ENCODE results near the gene FCN2.

FCN2 gene

GRCh38 chr9:134902936-134903335 is 22.3 kb downstream of the FCN2 start:
- Histone ChIP-seq H3K79me2 (ENCODE audit: insufficient read depth, low read length) (no peaks in the 10 kb centered on the region), H3K27ac (ENCODE audit: low read depth, low read length, poor library complexity, severe bottlenecking) (no peak overlapping the region), H3K27me3 (ENCODE audit: insufficient read depth, low read length) (peaks cover 21% of the 10 kb centered on the region; the same call in 1 of the 2 replicates), H3K9me3 (ENCODE audit: low read length) (peaks cover 27% of the 10 kb centered on the region), H3K9me2 (ENCODE audit: low read depth, low read length) (no peaks in the 10 kb centered on the region), H3K4me2 (ENCODE audit: low read length) (no peak overlapping the region), H3K36me3 (ENCODE audit: insufficient read depth, low read length) (no peaks in the 10 kb centered on the region; the same call in 1 of the 2 replicates), H3K9ac (ENCODE audit: low read length) (no peak overlapping the region), H3K4me1 (ENCODE audit: insufficient read depth, low read length, severe bottlenecking) (peaks cover 3% of the 10 kb centered on the region), H3K4me3 (ENCODE audit: low read depth, low read length, poor library complexity, severe bottlenecking) (no peak overlapping the region), H4K20me1 (ENCODE audit: insufficient read depth, low read length) (no peaks in the 10 kb centered on the region), H2AFZ (ENCODE audit: low read length) (no peak overlapping the region), H3F3A (ENCODE audit: insufficient read depth, low read length) (no peaks in the 10 kb centered on the region)
- no peak for TF ChIP-seq CTCF (IDR thresholded peaks at IDR 0.05; ENCODE audit: low read length)

- H3K4me3 ChIP-seq (ENCODE audit: low read depth, low read length, poor library complexity, severe bottlenecking): no peak overlapping the region
- no peaks in the 10 kb centered on the region for H3K9me2 ChIP-seq (ENCODE audit: low read depth, low read length)
- peaks cover 17% of the 10 kb centered on the region for H3K4me1 ChIP-seq (ENCODE audit: insufficient read depth, low read length, severe bottlenecking)
- H3K4me2 ChIP-seq (ENCODE audit: low read length): no peak overlapping the region
- no peaks in the 10 kb centered on the region for H3F3A ChIP-seq (ENCODE audit: insufficient read depth, low read length)
- peaks cover 5% of the 10 kb centered on the region; the same call in 1 of the 2 replicates for H3K27me3 ChIP-seq (ENCODE audit: insufficient read depth, low read length)
- H3K27ac ChIP-seq (ENCODE audit: low read depth, low read length, poor library complexity, severe bottlenecking): no peak overlapping the region
- no peaks in the 10 kb centered on the region; the same call in 1 of the 2 replicates for H3K36me3 ChIP-seq (ENCODE audit: insufficient read depth, low read length)
- no peaks in the 10 kb centered on the region for H3K79me2 ChIP-seq (ENCODE audit: insufficient read depth, low read length)
- no peak overlapping the region for H3K9ac ChIP-seq (ENCODE audit: low read length)
- H4K20me1 ChIP-seq (ENCODE audit: insufficient read depth, low read length): no peaks in the 10 kb centered on the region
- TF ChIP-seq EZH2 (IDR thresholded peaks at IDR 0.05; ENCODE audit: borderline replicate concordance, low read length) (no peak), CTCF (IDR thresholded peaks at IDR 0.05; ENCODE audit: low read length) (no peak)
- H3K9me3 ChIP-seq (ENCODE audit: low read length): peaks cover 3% of the 10 kb centered on the region; the same call in 1 of the 2 replicates
- no peak overlapping the region for H2AFZ ChIP-seq (ENCODE audit: low read length)
These were observed 28.1 kb downstream of the FCN2 start for GRCh38 chr9:134908524-134909309.

GRCh38 chr9:134909511-134910481 is 29.2 kb downstream of the FCN2 start:
- Histone ChIP-seq H3K9me2 (ENCODE audit: low read depth, low read length) (no peaks in the 10 kb centered on the region), H3K79me2 (ENCODE audit: insufficient read depth, low read length) (no peaks in the 10 kb centered on the region), H3K9me3 (ENCODE audit: low read length) (no peaks in the 10 kb centered on the region), H3K36me3 (ENCODE audit: insufficient read depth, low read length) (no peaks in the 10 kb centered on the region; the same call in 1 of the 2 replicates), H3K27me3 (ENCODE audit: insufficient read depth, low read length) (peaks cover 5% of the 10 kb centered on the region), H3K4me3 (ENCODE audit: low read depth, low read length, poor library complexity, severe bottlenecking) (no peak overlapping the region), H3F3A (ENCODE audit: insufficient read depth, low read length) (no peaks in the 10 kb centered on the region), H3K9ac (ENCODE audit: low read length) (no peak overlapping the region), H3K4me2 (ENCODE audit: low read length) (no peak overlapping the region; the same call in 1 of the 2 replicates), H4K20me1 (ENCODE audit: insufficient read depth, low read length) (no peaks in the 10 kb centered on the region), H2AFZ (ENCODE audit: low read length) (no peak overlapping the region), H3K27ac (ENCODE audit: low read depth, low read length, poor library complexity, severe bottlenecking) (no peak overlapping the region), H3K4me1 (ENCODE audit: insufficient read depth, low read length, severe bottlenecking) (peaks cover 17% of the 10 kb centered on the region)
- no peak for TF ChIP-seq EZH2 (IDR thresholded peaks at IDR 0.05; ENCODE audit: borderline replicate concordance, low read length)
